Measurements from ENCODE around the gene GNA12. TPM values are rescaled to one million over a fixed set of nuclear protein-coding genes. Genes with fewer than 3 reads are reported as not detected.

Gene GNA12
- total and polyA plus RNA-seq, 2 of the 4 experiments (the other 2 are of a cell fraction): 14.3 to 93.9 TPM

GRCh38 chr7:2730846-2731770 lies 113.0 kb downstream of the GNA12 start:
- intact Hi-C loops (cut with micrococcal nuclease) (no loop called here), dilution Hi-C loops (cut with HindIII; ENCODE audit: low sequenced_read_pairs, unreplicated experiment) (no loop called here), in situ Hi-C loops (cut with MboI; ENCODE audit: low sequenced_read_pairs) (no loop called here)
- Histone ChIP-seq H4K8ac (ENCODE audit: low read depth in 2 of 2, low read length in 2 of 2) (no peak overlapping the region), H3K4me3 (ENCODE audit: insufficient read depth, low read depth, low read length) (no peak overlapping the region), H3K9me1 (ENCODE audit: insufficient read depth, low read length) (peaks cover 21% of the 10 kb centered on the region), H3K9me3 (ENCODE audit: control insufficient read depth, insufficient read depth, low read length) (no peaks in the 10 kb centered on the region), H3K27ac (ENCODE audit: insufficient read depth, low read length) (no peak overlapping the region), H3K4ac (ENCODE audit: low read depth, low read length) (no peak overlapping the region), H4K91ac (ENCODE audit: insufficient read depth, low read depth, low read length) (no peak overlapping the region), H3K9ac (ENCODE audit: low read depth, low read length) (no peak overlapping the region), H2BK15ac (ENCODE audit: low read depth, low read length) (no peak overlapping the region), H3K4me2 (ENCODE audit: low read depth, low read length) (no peak overlapping the region), H4K5ac (ENCODE audit: low read depth, low read length) (no peak overlapping the region), H2AFZ (replicated peaks; ENCODE audit: low read length, poor library complexity) (no peak overlapping the region), H2AK5ac (ENCODE audit: low read depth, low read length) (no peak overlapping the region), H3K56ac (ENCODE audit: extremely low read depth, insufficient read depth, low read length) (no peak overlapping the region), H2BK20ac (ENCODE audit: low read depth, low read length) (no peak overlapping the region), H3K23ac (ENCODE audit: low read depth, low read length) (no peak overlapping the region), H3K4me1 (ENCODE audit: control insufficient read depth, insufficient read depth, low read length) (peaks cover 21% of the 10 kb centered on the region), H3K79me1 (ENCODE audit: low read depth in 1 of 2, low read length in 2 of 2) (peaks cover 52 to 88% of the 10 kb centered on the region in 2 experiments), H4K20me1 (ENCODE audit: insufficient read depth, low read length) (peaks cover 21% of the 10 kb centered on the region), H3K14ac (replicated peaks; ENCODE audit: low read depth, low read length) (no peak overlapping the region), H3K18ac (ENCODE audit: low read depth, low read length) (no peak overlapping the region), H2BK120ac (ENCODE audit: low read depth, low read length) (no peak overlapping the region), H2AK9ac (replicated peaks; ENCODE audit: low read depth, low read length, poor library complexity) (no peak overlapping the region), H3K27me3 (ENCODE audit: control insufficient read depth, insufficient read depth, low read length) (no peaks in the 10 kb centered on the region), H2BK5ac (ENCODE audit: low read depth, low read length, poor library complexity, severe bottlenecking) (no peak overlapping the region), H3K36me3 (ENCODE audit: control insufficient read depth, insufficient read depth, low read length) (peaks cover 27% of the 10 kb centered on the region)
- BruUV-seq (replicated peaks): no TSS peak
- TF ChIP-seq MAFK (IDR thresholded peaks at IDR 0.05; ENCODE audit: low read depth, low read length) (no peak), CTCF (conservative IDR thresholded peaks at IDR 0.05; ENCODE audit: low read depth, low read length) (no peak)
- no peak for ATAC-seq (ENCODE audit: low read depth)
- WGBS, 2 experiments (ENCODE audit: extremely low coverage in 2 of 2, insufficient read length in 1 of 2): 93% methylated on average over 16 of the region's 45 CpGs; no CpG with 5 or more reads in 1 of the 2 experiments
- ChIA-PET POLR2A (ENCODE audit: unreplicated experiment) (no interaction called here), CTCF (no interaction called here)
- DNase-seq: no peak

Measured in IMR-90 (cell line).